ENCODE measurements around the gene WDR62. TPM values are rescaled to one million over a fixed set of nuclear protein-coding genes. Genes with fewer than 3 reads are reported as not detected.

Gene WDR62
- polyA plus RNA-seq, 1 donor (not counting 4 experiments of a cell fraction or from before 2014, with no cell fraction given): 2.3 TPM

DNA sequence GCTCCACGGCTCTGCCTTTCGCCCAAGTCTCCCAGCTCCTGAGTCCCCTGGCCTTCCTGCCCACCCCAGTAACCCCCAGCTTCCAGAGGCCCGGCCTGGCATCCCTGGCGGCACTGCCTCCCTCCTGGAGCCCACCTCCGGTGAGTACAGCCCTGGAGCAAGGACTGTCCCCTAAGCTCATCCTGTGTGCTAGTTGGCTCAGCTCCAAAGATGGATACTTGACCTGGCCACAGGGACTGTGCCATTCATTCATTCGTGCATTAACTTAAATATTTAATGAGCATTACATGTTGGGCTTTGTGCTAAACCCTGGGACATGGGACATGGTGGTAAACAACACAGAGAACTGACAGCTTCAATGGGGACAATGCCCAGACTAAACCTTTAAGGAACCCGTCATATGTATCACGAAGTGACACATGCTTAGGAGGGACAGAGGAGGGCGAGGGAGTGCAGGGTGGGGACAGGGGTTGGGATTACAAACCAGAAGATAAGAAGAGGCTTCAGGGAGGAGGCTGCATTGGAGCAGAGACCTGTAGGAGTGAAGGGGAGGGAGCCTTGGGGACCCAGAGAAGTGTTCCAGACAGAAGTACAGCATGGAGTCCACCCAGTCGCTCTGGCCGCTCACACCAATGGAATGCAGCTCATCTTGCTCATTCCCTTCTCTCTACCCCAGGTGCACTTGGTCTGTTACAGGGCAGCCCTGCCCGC lies 49.3 kb downstream of the WDR62 start:
- H3K4me2 ChIP-seq (ENCODE audit: control insufficient read depth, extremely low read depth, insufficient read depth, low read depth, low read length): peak overlapping the region; percentile 22
- H4K20me1 ChIP-seq (ENCODE audit: control insufficient read depth, extremely low read depth, insufficient read depth, low read length): no peaks in the 10 kb centered on the region
- dilution Hi-C loops (cut with MboI; ENCODE audit: extremely low pct_ligation_motif_present, low sequenced_read_pairs): no loop called here
- no peak overlapping the region for H2AFZ ChIP-seq (ENCODE audit: control insufficient read depth, low read length)
- H3K79me2 ChIP-seq (ENCODE audit: control insufficient read depth, insufficient read depth, low read length): no peaks in the 10 kb centered on the region
- peaks cover 23% of the 10 kb centered on the region for H3K4me1 ChIP-seq (ENCODE audit: control insufficient read depth, extremely low read depth, insufficient read depth, low read length)
- peaks cover 0 to 19% of the 10 kb centered on the region in 2 experiments for H3K36me3 ChIP-seq (ENCODE audit: control insufficient read depth in 2 of 2, extremely low read depth in 1 of 2, insufficient read depth in 2 of 2, low read length in 2 of 2)
- DNase-seq (ENCODE audit: low read depth, low spot score) (no peak), FAIRE-seq (no peak)
- H3K4me3 ChIP-seq (ENCODE audit: control insufficient read depth in 2 of 3, extremely low read depth in 1 of 3, insufficient read depth in 2 of 3, low read depth in 1 of 3, low read length in 3 of 3): no peak overlapping the region
- no peaks in the 10 kb centered on the region for H3K9me1 ChIP-seq (ENCODE audit: control insufficient read depth, extremely low read depth, insufficient read depth, low read length)
- no peak for TF ChIP-seq EZH2 (IDR thresholded peaks at IDR 0.05; ENCODE audit: low read length)
- TF ChIP-seq, protein P1, sequence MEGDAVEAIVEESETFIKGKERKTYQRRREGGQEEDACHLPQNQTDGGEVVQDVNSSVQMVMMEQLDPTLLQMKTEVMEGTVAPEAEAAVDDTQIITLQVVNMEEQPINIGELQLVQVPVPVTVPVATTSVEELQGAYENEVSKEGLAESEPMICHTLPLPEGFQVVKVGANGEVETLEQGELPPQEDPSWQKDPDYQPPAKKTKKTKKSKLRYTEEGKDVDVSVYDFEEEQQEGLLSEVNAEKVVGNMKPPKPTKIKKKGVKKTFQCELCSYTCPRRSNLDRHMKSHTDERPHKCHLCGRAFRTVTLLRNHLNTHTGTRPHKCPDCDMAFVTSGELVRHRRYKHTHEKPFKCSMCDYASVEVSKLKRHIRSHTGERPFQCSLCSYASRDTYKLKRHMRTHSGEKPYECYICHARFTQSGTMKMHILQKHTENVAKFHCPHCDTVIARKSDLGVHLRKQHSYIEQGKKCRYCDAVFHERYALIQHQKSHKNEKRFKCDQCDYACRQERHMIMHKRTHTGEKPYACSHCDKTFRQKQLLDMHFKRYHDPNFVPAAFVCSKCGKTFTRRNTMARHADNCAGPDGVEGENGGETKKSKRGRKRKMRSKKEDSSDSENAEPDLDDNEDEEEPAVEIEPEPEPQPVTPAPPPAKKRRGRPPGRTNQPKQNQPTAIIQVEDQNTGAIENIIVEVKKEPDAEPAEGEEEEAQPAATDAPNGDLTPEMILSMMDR (optimal IDR thresholded peaks at IDR 0.05 in 1 of 3, IDR thresholded peaks at IDR 0.05 in 1 of 3, conservative IDR thresholded peaks at IDR 0.05 in 1 of 3; ENCODE audit: extremely low read depth in 1 of 3, insufficient read depth in 2 of 3, low read length in 3 of 3): no peak
- no peak overlapping the region for H3K9ac ChIP-seq (ENCODE audit: control insufficient read depth, extremely low read depth, insufficient read depth, low read length)
- no peaks in the 10 kb centered on the region for H3K27me3 ChIP-seq (ENCODE audit: control insufficient read depth, extremely low read depth, insufficient read depth, low read length)
- no peak overlapping the region for H3K27ac ChIP-seq (ENCODE audit: control insufficient read depth, insufficient read depth, low read length)
- no peaks in the 10 kb centered on the region for H3K9me3 ChIP-seq (ENCODE audit: control insufficient read depth, low read depth, low read length)

DNA sequence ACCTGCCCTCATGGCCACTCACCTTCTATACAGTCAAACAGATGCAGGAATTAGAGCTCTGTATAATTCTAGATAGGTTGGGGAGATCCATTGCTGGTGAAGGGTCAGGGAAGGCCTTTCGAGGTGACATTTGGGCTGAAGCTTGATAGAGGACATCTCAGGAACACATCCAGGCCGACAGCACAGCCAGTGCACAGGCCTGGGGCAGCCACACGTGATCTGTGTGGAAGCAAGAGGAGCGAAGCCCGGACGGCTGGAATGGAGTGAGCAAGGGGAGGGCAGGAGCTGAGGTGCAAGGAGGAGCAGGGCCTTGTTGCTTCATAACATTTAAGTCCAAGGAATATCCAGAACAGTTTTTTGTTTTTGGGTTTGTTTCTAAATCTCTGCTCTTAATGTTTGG lies 51.7 kb downstream of the WDR62 start:
- H3K9me3 ChIP-seq (ENCODE audit: control insufficient read depth, low read depth, low read length): no peaks in the 10 kb centered on the region
- H3K36me3 ChIP-seq (ENCODE audit: control insufficient read depth in 2 of 2, extremely low read depth in 1 of 2, insufficient read depth in 2 of 2, low read length in 2 of 2): peaks cover 2 to 25% of the 10 kb centered on the region in 2 experiments
- peaks cover 3% of the 10 kb centered on the region for H4K20me1 ChIP-seq (ENCODE audit: control insufficient read depth, extremely low read depth, insufficient read depth, low read length)
- peaks cover 17% of the 10 kb centered on the region for H3K4me1 ChIP-seq (ENCODE audit: control insufficient read depth, extremely low read depth, insufficient read depth, low read length)
- H3K79me2 ChIP-seq (ENCODE audit: control insufficient read depth, insufficient read depth, low read length): no peaks in the 10 kb centered on the region
- DNase-seq (ENCODE audit: low read depth, low spot score) (no peak), FAIRE-seq (no peak)
- no peak overlapping the region for H2AFZ ChIP-seq (ENCODE audit: control insufficient read depth, low read length)
- dilution Hi-C loops (cut with MboI; ENCODE audit: extremely low pct_ligation_motif_present, low sequenced_read_pairs): no loop called here
- no peaks in the 10 kb centered on the region for H3K27me3 ChIP-seq (ENCODE audit: control insufficient read depth, extremely low read depth, insufficient read depth, low read length)
- TF ChIP-seq, protein P1 (optimal IDR thresholded peaks at IDR 0.05 in 1 of 3, IDR thresholded peaks at IDR 0.05 in 1 of 3, conservative IDR thresholded peaks at IDR 0.05 in 1 of 3; ENCODE audit: extremely low read depth in 1 of 3, insufficient read depth in 2 of 3, low read length in 3 of 3): no peak
- no peak for TF ChIP-seq EZH2 (IDR thresholded peaks at IDR 0.05; ENCODE audit: low read length)
- H3K9ac ChIP-seq (ENCODE audit: control insufficient read depth, extremely low read depth, insufficient read depth, low read length): no peak overlapping the region
- no peak overlapping the region for H3K27ac ChIP-seq (ENCODE audit: control insufficient read depth, insufficient read depth, low read length)
- H3K4me3 ChIP-seq (ENCODE audit: control insufficient read depth in 2 of 3, extremely low read depth in 1 of 3, insufficient read depth in 2 of 3, low read depth in 1 of 3, low read length in 3 of 3): no peak overlapping the region
- H3K9me1 ChIP-seq (ENCODE audit: control insufficient read depth, extremely low read depth, insufficient read depth, low read length): no peaks in the 10 kb centered on the region
- no peak overlapping the region for H3K4me2 ChIP-seq (ENCODE audit: control insufficient read depth, extremely low read depth, insufficient read depth, low read depth, low read length)
